Esophagus muscularis mucosa (tissue), 3 donors: ENCODE results near the gene LILRB5.

Source experiments
- CTCF ChIP-seq, 3 experiments: fragments of 200-600 bp in 2 of 3; fragments of 450-650 bp in 1 of 3; sonication (generic) in 2 of 3; IDR thresholded peaks; one replicate each; pipeline ENCODE4 v1.5.1; 2017 to 2019; ENCODE audit warnings: antibody characterized with exemption in 3 of 3, mild to moderate bottlenecking in 2 of 3, moderate library complexity in 1 of 3
- POLR2A ChIP-seq: fragments of 450-650 bp; IDR thresholded peaks from one replicate; pipeline ENCODE4 v1.6.1; 2017; ENCODE audit warnings: antibody characterized with exemption, moderate library complexity, mild to moderate bottlenecking, low read depth
- POLR2AphosphoS5 ChIP-seq, 2 donors: sonication (generic); formaldehyde crosslinking; IDR thresholded peaks; one replicate each; pipeline ENCODE4 v1.6.1; 2017; ENCODE audit warnings: antibody characterized with exemption in 2 of 2

GRCh38 chr19:54216869-54217268 is 40.2 kb downstream of the LILRB5 start:
- no peak for TF ChIP-seq CTCF (IDR thresholded peaks at IDR 0.05)
- TF ChIP-seq POLR2A, result no peak
- no peak for TF ChIP-seq POLR2AphosphoS5 (IDR thresholded peaks at IDR 0.05)
